T-helper 17 cell (primary cell): ENCODE measurements around the gene CFHR4. TPM values are rescaled to one million over a fixed set of nuclear protein-coding genes. Genes with fewer than 3 reads are reported as not detected.

Experiments used
- ATAC-seq: fragments of 150-1000 bp; cut with Tn5 transposase; 2 replicates; pipeline ENCODE4 v1.10.0; 2021; ENCODE audit warnings: mild to moderate bottlenecking, moderate library complexity
- DNase-seq, 3 donors: peaks; one replicate each; pipeline versions ENCODE4 v3.0.0 to v3.0.0-alpha.2; 2020 to 2021
- H3K9me3 ChIP-seq: one replicate; pipeline ENCODE4 v1.7.0; 2013; ENCODE audit warnings: low read length, mild to moderate bottlenecking; ENCODE audit not compliant: control insufficient read depth, poor library complexity, severe bottlenecking
- H3K27ac Mint-ChIP-seq: one replicate; pipeline ENCODE4 v1.8.0; 2022; ENCODE audit warnings: mild to moderate bottlenecking, moderate library complexity, mixed read lengths
- H3K27me3 Mint-ChIP-seq: one replicate; pipeline ENCODE4 v1.8.0; 2022; ENCODE audit warnings: mixed read lengths
- H3K36me3 Mint-ChIP-seq: one replicate; pipeline ENCODE4 v1.8.0; 2022; ENCODE audit warnings: low read depth, mixed read lengths
- H3K4me1 Mint-ChIP-seq: one replicate; pipeline ENCODE4 v1.8.0; 2022; ENCODE audit warnings: mild to moderate bottlenecking, mixed read lengths
- H3K4me3 Mint-ChIP-seq: one replicate; pipeline ENCODE4 v1.8.0; 2022; ENCODE audit warnings: mild to moderate bottlenecking, moderate library complexity, mixed read lengths
- total RNA-seq, 4 donors: library from RNA in 2 of 4; stranded (reverse) in 2 of 4; gene quantifications; one replicate each; pipeline ENCODE4 v1.2.3 and lab custom pipeline; 2022 to 2026

The CFHR4 gene
- total RNA-seq, 2 donors from 2014 or later = not detected

GRCh38 chr1:196955926-196956325 lies 68.1 kb downstream of the CFHR4 start:
- ATAC-seq = no peak
- H3K4me3 Mint-ChIP-seq = no peak overlapping the region

GRCh38 chr1:196960854-196961253 lies 73.0 kb downstream of the CFHR4 start:
- no peak overlapping the region for H3K27ac Mint-ChIP-seq
- peaks cover 9% of the 10 kb centered on the region for H3K27me3 Mint-ChIP-seq
- H3K9me3 ChIP-seq = no peaks in the 10 kb centered on the region
- H3K4me1 Mint-ChIP-seq = peaks cover 2% of the 10 kb centered on the region
- DNase-seq (no peak), ATAC-seq (no peak)
- H3K4me3 Mint-ChIP-seq = no peak overlapping the region
- no peaks in the 10 kb centered on the region for H3K36me3 Mint-ChIP-seq

More at GRCh38 chr1:196955926-196956325, 68.1 kb downstream of the CFHR4 start:
- H3K27me3 Mint-ChIP-seq = peaks cover 9% of the 10 kb centered on the region
- no peak overlapping the region for H3K27ac Mint-ChIP-seq
- no peak for DNase-seq
- no peaks in the 10 kb centered on the region for H3K36me3 Mint-ChIP-seq
- no peaks in the 10 kb centered on the region for H3K9me3 ChIP-seq
- H3K4me1 Mint-ChIP-seq = peaks cover 2% of the 10 kb centered on the region

Other genes with a start within 250 kb of the CFHR4 start
- gene CFH, start 236.0 kb upstream of the CFHR4 start, total RNA-seq = 10 to 100 TPM; 23.1 to 36.8 TPM
- gene CFHR3, start 113.2 kb upstream of the CFHR4 start, total RNA-seq = not detected
- gene CFHR1, start 68.3 kb upstream of the CFHR4 start, total RNA-seq = not detected
- not detected for gene CFHR2, start 55.7 kb downstream of the CFHR4 start, total RNA-seq
- not detected for gene CFHR5, start 89.5 kb downstream of the CFHR4 start, total RNA-seq
- not detected for gene F13B, start 179.2 kb downstream of the CFHR4 start, total RNA-seq